ENCODE measurements around the gene E2F6. TPM values are rescaled to one million over a fixed set of nuclear protein-coding genes. Genes with fewer than 3 reads are reported as not detected.

Gene E2F6, protein sequence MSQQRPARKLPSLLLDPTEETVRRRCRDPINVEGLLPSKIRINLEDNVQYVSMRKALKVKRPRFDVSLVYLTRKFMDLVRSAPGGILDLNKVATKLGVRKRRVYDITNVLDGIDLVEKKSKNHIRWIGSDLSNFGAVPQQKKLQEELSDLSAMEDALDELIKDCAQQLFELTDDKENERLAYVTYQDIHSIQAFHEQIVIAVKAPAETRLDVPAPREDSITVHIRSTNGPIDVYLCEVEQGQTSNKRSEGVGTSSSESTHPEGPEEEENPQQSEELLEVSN
- 6.2 TPM for total RNA-seq

DNA sequence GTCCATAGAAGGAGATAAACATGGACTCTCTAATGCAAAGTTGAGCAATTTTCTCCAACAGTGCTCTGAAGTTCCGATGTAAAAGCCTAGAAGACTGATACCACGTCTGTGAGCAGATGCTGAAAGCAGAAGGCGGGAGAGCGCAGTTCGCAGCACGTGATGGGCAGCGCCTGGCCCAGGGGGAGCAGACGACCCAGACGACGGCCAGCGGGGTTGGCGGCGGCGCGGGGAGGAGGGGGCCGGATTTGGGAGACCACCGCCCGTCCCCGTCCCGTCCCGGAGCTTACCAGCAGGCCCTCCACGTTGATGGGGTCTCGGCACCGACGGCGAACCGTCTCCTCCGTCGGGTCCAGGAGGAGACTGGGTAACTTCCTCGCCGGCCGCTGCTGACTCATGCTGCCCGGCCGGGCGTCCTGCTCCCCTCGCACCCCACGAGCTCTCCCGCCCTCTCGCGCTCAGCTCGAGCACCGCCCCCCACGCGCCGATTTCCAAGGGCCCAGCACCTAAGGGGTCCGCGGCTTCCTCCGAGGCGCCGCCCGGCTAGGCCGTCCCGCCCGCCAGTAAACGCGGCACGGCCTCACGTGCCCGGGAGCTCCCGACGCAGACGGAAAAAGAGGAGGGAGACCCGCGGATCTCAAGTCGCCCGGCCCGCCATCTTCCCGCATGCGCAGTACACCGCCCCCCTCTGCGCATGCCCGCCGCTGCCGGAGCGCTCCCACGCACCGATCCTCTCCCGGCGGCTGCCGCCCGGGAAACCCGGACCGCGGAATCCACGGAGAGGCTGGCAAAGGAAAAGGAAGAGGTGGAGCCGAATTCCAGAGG is at the start of gene E2F6:
Gene E2F6 (minus strand): TSS at position 677 of the 822 bp plus-strand sequence. CDS start 282 bp downstream, at position 395.
- DNase-seq (ENCODE audit: low read depth in 2 of 3, low spot score in 2 of 3): peak; percentile 63 to 87 (median 82)

DNA sequence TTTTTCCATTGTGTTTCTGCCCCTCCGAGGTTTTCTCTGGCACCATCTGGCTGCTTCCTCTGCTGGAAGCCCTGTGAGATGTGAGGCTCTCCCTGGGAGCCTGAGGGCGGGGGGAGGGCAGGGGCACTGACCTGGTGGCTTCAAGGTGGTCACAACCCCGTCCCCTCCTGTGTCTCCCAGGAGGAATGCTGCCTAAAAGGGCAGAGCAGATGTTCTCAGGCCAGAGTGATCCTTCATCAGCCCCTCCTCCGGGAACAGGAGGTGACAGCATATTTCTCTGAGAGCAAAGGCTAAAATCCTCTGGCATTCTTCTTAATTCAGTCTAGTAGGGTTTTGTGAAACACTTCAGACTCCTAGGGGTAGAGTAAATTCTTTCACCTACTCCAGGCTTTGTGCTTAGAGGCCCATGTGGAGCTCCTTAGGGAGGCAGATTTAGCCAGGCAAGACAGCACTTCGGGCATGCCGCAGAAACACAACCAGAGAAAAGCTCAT is 49.6 kb upstream of the E2F6 start:
- no peak for DNase-seq (ENCODE audit: low read depth in 2 of 3, low spot score in 2 of 3)

DNA sequence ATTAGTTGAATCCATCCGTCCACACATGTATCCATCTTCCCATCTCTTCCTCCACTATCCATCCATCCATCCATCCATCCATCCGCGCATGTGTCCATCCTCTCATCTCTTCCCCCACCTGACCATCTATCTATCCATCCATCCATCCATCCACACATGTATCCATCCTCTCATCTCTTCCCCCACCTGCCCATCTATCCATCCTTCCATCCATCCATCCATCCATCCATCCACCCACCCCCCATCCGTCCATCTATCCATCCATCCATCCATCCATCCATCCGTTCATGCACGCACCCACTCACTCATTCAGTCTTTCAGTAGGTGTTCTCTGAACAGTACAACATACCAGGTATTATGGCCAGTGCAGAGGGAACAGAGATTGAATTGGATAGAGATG is 48.9 kb upstream of the E2F6 start:
- DNase-seq (ENCODE audit: low read depth in 2 of 3, low spot score in 2 of 3): no peak

DNA sequence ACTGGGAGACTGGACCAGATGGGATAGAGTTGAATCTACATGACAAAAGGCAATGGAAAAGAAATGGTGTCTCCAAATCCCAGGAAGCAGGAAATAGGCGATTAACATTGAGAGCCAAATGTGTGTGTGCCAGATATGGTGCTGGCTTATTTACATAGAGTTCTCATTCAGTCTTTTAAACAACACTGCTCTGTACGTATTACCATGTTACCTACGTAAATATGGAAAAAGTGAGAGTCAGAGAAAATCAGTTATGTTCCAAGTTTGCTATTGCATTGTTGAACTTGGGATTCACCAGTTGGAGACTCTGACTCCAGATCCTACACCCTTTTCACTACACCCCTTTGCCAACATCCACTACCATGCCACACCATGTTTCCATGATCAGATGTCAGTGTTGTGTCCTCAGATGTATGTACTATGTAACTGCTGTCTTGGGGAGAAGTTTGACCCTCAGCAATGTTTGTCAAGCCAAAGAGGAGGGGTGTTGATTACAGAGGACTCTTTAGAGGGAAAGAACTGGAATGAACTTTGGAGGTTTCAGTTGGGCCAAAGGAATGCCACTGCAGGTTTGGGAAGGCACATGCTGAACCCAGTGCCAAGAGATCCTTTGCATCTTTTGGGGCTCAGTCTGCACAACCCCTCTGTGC is 48.2 kb upstream of the E2F6 start:
- DNase-seq (ENCODE audit: low read depth in 2 of 3, low spot score in 2 of 3): no peak

DNA sequence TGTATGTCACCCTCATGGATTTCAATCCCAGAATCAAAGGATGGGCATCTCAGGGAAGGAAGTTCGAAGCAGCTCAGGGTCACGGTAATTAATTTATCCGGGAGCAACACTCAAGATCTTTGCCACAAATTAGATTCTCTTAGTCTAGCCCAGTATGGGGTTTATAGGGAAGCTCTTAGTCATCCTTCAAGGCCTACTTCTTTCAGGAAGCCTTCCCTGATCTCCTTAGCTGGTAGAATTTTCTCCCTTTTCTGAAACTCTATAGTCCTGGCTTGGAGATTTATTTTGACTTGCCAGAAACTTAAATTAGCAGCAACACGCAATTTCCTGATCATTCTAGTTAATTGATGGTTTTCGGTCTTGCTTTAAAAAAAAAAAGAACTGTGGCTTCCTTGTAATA is 47.4 kb upstream of the E2F6 start:
- no peak for DNase-seq (ENCODE audit: low read depth in 2 of 3, low spot score in 2 of 3)

DNA sequence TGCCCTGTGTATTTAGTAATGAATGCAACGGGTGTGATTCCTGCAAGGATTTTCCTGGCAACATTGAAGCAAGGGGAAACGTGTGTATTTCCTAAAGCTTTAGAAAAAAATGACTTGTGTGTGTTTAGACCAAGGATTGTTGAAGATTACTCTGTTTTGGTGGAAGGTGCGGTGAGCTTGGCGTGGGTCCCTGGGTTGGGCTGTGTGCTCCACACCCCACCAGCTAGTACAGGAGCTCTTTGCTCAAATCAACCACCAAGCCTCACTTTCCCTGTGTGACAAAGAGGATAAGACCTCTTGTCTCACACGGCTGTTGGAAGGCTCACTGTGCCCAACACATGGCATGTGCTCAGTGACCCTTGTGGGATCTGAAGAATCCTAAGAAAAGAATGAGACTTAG is 46.5 kb upstream of the E2F6 start:
- DNase-seq (ENCODE audit: low read depth in 2 of 3, low spot score in 2 of 3): no peak

DNA sequence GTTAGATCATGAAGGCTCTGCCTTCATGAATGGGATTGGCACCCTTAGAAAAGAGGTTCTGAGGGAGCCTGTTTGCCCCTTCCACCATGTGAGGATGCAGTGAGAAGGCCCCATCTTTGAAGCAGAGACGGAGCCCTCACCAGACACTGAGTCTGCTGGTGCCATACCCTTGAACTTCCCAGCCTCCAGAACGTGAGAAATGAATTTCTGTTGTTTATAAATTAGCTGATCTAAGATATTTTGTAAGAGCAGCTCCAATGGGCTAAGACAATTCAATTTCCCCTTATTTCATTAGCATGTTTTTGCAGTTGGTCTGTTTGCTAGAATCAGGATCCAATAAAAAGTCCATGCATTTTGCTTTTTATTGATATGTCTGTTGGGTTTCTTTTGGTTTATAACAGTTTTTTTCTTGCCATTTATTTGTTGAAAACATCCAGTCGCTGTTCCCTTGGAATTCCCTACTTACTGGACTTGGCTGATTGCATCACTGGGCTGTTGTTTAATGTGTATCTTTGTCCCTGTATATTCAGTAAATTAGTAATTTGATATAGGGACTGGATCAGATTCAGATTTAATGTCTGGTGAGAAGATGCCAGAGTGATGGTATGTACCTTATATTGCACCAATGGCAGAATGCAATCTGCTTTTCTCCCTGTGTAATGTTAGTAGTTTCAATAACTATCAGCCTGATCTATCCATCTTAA is 43.8 kb upstream of the E2F6 start:
- DNase-seq (ENCODE audit: low read depth in 2 of 3, low spot score in 2 of 3): no peak

DNA sequence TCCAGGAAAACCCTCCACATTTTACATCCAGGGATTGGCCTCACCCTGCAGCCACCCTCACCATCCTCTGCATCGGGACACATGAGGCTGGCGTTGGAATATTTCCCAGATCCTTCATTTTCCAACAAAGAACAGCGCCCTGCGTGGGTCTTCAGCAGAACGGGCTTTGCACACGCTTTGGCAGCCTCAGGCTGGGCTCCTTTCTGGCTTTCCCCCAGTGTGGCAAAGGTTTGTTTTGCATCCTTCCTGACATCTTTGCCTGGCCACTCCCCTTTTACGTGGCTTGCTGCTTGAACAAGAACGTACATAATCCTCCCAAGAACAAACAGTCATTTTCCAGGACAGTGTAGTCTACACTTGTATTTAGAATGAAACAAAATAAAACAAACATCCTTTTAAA is 42.3 kb upstream of the E2F6 start:
- DNase-seq (ENCODE audit: low read depth in 2 of 3, low spot score in 2 of 3): no peak

DNA sequence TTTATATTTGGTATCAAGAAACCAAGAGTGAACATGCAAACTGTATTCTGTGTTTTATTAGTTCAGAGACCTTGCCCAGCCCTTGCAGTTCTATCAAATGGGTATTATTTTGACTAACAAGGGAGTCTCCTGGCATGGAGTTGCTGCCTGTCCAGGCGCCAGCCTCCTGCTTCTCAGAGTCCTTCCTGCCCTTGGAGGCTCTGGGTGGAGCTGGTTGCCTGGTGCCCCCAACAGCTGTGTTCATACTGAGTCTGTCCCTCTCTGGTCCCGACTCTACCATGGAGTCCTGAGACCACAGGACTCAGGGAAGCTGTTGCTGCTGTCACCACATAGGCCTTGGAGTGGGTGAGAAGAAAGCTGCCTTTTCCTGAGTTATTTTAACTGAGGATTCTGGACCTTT is 41.6 kb upstream of the E2F6 start:
- DNase-seq (ENCODE audit: low read depth in 2 of 3, low spot score in 2 of 3): no peak

DNA sequence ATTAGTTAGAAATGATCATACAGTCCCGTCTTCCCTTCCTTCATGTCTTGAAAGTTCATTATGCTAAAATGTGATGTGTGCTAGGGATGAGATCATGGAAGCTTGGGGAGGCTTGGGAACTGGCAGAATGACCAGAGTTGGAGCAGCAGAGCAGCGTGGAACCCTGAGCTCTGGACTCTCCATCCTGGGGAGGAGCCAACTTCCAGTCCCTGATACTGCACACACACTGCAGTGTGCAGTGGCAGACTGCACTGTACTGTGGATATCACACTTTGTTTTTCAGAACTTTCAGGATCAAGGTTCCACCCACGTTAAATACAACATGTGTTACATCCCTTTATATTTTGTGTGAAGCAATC is 40.6 kb upstream of the E2F6 start:
- no peak for DNase-seq (ENCODE audit: low read depth in 2 of 3, low spot score in 2 of 3)

DNA sequence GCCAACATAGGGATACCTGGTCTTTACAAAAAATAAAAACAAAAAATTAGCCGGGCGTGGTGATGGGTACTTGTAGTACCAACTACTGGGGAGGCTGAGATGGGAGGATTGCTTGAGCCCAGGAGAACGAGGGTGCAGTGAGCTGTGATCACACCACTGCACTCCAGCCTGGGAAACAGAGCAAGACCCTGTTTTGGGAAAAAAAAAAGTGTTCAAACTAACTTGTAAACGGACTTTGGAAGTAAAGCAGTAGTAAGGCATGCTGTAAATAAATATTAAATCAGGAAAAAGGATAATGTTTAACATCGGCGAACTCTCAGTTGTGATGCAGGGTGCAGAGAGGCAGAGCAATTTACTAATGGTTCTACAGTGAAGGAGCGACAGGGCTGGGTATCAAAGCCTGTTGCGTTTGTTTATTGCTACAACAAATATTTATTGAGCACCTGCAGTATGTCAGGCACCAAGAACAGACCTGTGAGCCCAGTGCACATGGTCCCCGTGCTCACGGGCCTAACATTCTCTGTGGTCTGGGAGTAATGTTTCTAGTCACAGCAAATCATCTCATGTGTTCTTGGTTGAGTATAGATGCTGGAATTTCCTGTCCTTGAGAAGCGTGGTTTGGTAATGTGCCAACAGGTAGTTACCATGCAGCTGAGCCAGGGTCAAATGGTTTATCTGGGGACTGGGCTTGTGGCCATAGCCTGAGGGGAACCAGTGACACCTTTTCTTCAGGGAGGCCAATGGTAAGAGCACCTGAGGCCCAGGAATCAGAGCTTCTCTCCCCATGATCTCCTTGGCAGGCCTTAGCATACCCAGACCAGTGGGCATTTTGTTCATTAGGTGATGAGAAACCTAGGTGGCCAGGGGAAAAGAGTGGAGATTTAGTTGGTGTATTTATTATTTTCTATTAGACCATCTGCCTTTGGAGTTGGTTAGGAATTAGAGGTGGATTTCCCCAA is 40.0 kb upstream of the E2F6 start:
- no peak for DNase-seq (ENCODE audit: low read depth in 2 of 3, low spot score in 2 of 3)

DNA sequence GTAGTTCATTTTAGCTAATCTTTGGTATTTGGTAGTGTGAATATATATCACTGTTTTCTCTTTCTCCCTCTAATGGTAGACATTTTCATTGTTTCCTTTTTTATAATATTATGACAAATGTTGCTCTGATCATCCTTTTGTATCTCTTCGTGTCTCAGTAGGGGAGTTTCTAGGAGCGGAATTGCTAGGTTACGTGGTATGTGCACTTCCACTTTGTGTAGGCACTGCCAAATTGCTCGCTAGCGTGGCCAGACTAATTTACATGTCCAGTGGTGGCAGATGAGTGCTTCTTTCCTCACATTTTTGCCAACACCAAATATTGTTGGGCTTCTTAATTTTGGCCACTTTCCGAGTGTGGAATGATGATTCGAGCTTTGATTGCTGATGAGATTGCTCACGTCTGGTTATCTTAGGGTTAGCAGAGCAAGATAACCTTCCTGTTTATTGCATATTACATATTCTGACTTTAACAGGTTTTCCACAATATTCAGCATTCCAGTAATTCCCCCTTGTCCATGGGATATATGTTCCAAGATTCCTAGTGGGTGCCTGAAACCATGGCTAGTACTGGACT is 37.5 kb upstream of the E2F6 start:
- no peak for DNase-seq (ENCODE audit: low read depth in 2 of 3, low spot score in 2 of 3)

DNA sequence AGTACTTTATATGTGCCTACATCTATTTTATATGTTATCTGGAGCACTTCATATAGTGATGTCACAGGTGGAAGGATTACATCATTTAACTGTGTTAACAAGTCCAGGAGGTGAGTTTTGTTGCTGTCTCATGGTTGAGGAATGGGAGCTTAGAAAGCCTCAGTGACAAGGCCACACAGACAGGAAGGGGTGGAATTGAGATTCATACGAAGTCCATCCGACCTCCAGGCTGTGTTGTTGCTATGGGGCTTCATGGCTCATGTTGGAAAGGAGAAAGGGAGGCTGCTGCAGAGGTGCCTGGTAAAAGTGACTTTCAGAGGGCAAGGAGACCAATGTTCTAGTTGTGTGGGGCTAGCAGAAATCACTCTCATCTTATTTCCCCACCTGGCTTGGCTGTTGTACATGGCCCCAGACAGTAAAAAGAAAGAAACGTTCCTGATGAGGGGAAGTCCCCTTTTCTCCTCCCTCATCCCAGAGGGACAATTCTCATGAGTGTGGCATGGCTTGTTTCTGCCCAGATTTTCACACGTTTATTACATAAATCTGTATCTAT is 36.9 kb upstream of the E2F6 start:
- DNase-seq (ENCODE audit: low read depth in 2 of 3, low spot score in 2 of 3): no peak

DNA sequence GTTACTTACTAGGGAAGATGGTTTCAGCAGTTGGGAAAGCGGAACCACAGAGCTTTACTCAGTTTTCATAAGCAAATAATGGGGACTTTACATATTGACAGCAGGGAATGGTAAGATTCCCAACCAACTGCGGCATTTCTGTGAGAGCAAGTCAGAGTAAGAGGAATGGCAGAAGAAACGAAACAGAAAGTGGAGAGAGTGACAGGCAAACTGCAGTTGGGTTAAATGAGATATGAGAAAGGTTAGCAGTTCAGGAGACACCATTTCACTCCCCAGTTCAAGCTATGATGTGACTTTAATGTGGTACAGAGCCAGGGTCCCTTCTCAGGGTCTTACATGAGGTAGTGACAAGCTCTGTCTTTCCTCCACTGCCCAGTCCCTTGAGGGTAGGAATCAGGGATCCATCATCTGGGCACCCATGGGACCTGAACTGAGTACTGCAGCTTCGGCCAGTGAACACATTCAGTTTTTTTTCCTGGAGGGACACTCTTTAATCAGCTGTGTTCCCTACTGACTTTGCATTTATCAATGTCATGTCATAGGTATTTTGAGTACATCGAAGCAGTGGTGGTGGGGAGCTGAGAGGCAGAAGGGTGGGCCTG is 34.8 kb upstream of the E2F6 start:
- no peak for DNase-seq (ENCODE audit: low read depth in 2 of 3, low spot score in 2 of 3)

DNA sequence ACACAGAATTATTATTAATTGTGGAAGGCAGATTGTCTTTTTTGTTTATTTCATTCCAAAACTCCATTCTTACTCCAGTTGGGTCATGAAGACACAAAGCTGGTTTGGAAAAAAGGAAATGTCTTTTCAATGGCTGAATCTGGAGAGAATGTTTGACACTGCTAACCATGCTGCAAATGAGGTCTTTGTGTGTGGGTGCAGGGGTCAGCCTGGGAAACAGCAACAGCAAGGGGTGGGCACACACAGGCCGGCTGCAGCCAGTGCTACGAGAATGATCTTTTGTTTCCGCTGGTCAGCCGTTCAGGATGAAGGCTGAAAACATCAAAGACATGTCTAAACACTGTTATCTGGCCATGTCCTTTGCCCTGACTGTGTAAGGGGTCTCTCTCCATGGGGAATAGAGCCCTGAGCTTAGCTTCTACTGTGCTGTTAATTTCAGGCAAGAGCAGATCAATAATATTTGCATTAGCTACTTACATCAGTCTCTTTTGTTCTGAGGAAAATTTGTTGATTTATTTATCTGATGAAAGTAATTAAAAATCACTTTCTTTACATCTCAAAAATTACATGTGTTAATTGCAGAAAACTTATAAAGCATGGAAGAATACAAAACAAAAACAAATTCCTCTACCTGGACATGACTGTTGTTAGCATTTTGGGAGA is 33.3 kb upstream of the E2F6 start:
- no peak for DNase-seq (ENCODE audit: low read depth in 2 of 3, low spot score in 2 of 3)

DNA sequence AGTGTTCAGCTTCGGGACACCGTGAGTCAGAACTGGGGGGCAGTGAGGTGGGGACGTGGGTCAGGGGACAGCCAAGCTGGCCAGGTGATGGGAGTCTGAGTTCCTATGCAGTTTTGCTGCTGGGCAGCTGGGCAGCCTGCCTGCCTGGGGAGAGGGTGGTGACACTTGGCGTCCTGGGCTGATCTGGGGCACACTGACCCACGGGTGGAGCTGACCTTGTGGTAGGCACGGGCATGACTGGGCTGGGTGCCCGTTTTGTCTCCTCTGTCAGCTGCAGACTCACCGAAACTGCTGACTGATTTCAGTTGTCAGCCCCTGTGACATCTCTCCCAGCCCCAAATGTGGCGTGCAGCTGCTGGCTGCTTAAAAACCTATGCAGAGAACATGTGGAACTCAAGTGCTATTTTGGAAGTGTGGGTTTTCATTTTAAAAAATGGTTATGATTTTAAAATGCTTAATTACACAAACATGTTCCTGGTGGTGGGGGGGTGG is 32.6 kb upstream of the E2F6 start:
- DNase-seq (ENCODE audit: low read depth in 2 of 3, low spot score in 2 of 3): no peak

DNA sequence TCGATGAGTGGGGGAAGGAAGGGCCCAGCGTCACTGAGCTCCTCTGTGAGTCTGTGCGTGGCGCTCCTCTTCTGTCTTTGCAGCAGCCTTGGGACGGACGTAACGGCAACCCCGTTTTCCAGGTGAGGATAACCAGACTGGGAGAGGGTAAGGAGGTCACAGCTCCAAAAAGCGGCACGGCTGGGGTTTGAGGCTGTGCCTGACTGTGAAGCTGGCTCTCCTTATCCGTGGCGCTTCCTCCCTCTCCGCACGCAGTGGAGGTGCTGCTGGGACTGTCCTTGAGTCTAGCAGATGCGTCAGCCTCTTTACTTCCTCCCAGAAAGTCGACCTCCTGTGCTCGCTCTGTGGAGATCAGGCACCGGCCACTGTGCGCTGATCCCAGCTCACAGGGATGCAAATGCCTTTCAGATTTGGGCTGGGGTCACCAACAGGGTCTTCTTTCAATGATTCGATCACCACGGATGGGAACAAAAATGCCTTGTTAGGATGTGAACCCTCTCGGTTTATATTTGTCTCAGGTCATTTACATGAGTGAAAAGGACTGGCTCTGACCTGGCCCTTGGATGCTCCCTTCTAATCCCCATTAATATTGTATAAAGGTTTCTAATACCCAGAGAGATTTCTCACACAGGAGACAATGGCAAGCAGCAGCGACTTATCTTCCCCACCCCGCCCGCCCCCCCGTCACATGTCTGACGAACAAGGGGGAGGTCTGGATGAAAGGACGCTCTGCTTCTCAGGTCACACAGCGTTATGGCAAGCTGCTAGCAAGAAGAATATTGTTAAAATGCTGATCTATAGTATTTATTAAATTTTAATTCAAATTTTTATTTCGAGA is 30.1 kb upstream of the E2F6 start:
- no peak for DNase-seq (ENCODE audit: low read depth in 2 of 3, low spot score in 2 of 3)

All from hematopoietic multipotent progenitor cell (in vitro differentiated cells).